AG04450 (cell line): ENCODE results near the gene GORASP1. TPM values are rescaled to one million over a fixed set of nuclear protein-coding genes. Genes with fewer than 3 reads are reported as not detected.

Source experiments
- CTCF ChIA-PET: fragments of 300-600, 350-600 bp; formaldehyde crosslinking; extraction: SDS; loops from one replicate; lab custom pipeline; 2022; ENCODE audit warnings: antibody characterized with exemption, inconsistent platforms; lab: Charles Lee
- POLR2A ChIA-PET: fragments of 350-600 bp; formaldehyde crosslinking; extraction: SDS; loops from one replicate; lab custom pipeline; 2021; ENCODE audit warnings: antibody characterized with exemption, inconsistent platforms; lab: Yijun Ruan, JAX
- DNase-seq: peaks from one replicate; pipeline ENCODE4 v3.0.0-alpha.2; 2011; ENCODE audit warnings: low read depth, low spot score
- H3K27ac ChIP-seq: one replicate; pipeline ENCODE4 v1.5.1; 2012; ENCODE audit warnings: low read depth, low read length, control low read depth
- H3K27me3 ChIP-seq: one replicate; pipeline ENCODE4 v1.6.0; 2012; ENCODE audit warnings: low read length; ENCODE audit not compliant: control insufficient read depth, insufficient read depth
- H3K4me3 ChIP-seq: 2 replicates; pipeline ENCODE4 v1.5.1; 2011; ENCODE audit warnings: mild to moderate bottlenecking, low read depth, low read length, control low read depth
- H3K9me3 ChIP-seq: 2 replicates; pipeline ENCODE4 v1.5.1; 2012; ENCODE audit warnings: low read length; ENCODE audit not compliant: control insufficient read depth, insufficient read depth
- polyA plus RNA-seq: library from polyadenylated mRNA; depleted of rRNA; stranded (reverse); fragments of >200 nt; gene quantifications from 2 replicates; pipeline ENCODE4 v1.2.3, GENCODE V29; 2011
- TF ChIP-seq, protein P1 (sequence below): IDR thresholded peaks from 2 replicates; pipeline ENCODE4 v1.5.1; 2011; ENCODE audit warnings: low read depth, low read length, control low read depth, inconsistent platforms

The GORASP1 gene
- polyA plus RNA-seq, 1 experiment, result 43.7 TPM

DNA sequence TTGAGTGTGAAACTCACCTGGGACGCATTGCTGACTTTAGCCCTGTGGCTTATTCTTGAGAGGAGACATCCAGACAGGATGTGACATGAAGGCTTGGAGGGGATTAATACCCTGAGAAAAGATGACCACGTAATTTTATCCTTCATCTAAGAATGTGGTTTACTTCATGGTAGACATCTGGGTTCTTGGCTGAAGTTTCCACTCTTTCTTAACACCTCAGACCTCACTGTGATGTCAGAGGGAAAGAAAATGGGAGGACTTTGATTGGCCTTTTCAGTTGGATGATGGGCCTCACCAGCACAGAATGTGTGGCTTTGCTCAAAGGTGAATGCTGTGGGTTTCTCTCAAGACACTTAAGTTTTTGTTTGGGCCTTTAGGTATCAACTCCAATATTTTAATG is 16.5 kb downstream of the GORASP1 start:
- Histone ChIP-seq H3K9me3 (no peaks in the 10 kb centered on the region), H3K27ac (no peak overlapping the region), H3K4me3 (no peak overlapping the region), H3K27me3 (no peaks in the 10 kb centered on the region)
- POLR2A ChIA-PET, result no interaction called here
- TF ChIP-seq, protein P1, sequence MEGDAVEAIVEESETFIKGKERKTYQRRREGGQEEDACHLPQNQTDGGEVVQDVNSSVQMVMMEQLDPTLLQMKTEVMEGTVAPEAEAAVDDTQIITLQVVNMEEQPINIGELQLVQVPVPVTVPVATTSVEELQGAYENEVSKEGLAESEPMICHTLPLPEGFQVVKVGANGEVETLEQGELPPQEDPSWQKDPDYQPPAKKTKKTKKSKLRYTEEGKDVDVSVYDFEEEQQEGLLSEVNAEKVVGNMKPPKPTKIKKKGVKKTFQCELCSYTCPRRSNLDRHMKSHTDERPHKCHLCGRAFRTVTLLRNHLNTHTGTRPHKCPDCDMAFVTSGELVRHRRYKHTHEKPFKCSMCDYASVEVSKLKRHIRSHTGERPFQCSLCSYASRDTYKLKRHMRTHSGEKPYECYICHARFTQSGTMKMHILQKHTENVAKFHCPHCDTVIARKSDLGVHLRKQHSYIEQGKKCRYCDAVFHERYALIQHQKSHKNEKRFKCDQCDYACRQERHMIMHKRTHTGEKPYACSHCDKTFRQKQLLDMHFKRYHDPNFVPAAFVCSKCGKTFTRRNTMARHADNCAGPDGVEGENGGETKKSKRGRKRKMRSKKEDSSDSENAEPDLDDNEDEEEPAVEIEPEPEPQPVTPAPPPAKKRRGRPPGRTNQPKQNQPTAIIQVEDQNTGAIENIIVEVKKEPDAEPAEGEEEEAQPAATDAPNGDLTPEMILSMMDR, result no peak
- CTCF ChIA-PET, result interaction anchor here (3.3 to 4.3 kb wide), 2 partner anchors 198 to 201 kb away, joined by 17 to 18 read pairs; no protein-coding TSS in a partner anchor
- DNase-seq, result no peak

DNA sequence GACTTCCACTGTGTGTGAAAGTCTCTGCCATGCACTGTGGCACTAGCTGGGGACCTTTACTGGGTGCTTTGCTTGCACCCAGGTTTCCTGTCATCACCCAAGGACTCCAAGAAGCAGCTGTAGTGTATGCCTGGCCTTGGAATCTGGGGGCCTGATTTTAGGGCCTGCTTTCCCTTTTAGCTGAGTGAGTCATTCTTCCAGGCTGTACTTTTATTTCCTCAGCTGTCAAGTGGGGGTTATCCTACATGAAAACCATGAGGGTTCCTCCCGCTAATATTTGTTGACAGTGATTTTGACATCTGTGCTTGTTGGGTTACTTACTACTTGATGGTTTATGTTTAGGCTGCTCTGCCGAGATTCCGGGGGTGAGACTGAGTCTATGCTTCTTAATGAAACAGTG is 18.5 kb downstream of the GORASP1 start:
- POLR2A ChIA-PET, result interaction anchor here (1.6 kb wide), 1 partner anchor 90 kb away, joined by 4 read pairs; no protein-coding TSS in a partner anchor
- Histone ChIP-seq H3K27me3 (no peaks in the 10 kb centered on the region), H3K4me3 (no peak overlapping the region), H3K27ac (no peak overlapping the region), H3K9me3 (no peaks in the 10 kb centered on the region)
- CTCF ChIA-PET, result interaction anchor here (1.1 to 2.8 kb wide), 4 partner anchors 12 to 203 kb away, joined by 3 to 22 read pairs (median 6); no protein-coding TSS in a partner anchor
- DNase-seq, result no peak
- TF ChIP-seq, protein P1, result no peak

DNA sequence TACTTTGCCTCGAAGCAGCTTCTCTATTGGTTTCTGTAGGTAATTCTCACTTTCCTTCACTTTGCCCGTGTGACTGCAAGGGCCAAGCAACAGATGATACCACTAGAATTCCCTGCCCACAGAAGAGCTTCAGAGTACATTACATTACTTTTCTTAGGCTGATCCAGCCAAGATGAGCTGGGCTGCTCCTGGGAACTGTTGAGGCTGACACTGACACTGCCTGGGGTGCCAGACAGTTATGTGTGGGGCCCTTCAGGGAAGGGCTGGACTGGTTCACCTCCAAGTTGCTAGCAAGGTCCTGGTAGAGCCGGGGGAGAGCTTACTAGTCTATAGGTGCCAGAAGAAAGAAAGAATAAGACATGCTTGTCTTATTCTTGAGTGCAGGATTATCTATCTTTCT is 19.0 kb downstream of the GORASP1 start:
- H3K4me3 ChIP-seq, result no peak overlapping the region

DNA sequence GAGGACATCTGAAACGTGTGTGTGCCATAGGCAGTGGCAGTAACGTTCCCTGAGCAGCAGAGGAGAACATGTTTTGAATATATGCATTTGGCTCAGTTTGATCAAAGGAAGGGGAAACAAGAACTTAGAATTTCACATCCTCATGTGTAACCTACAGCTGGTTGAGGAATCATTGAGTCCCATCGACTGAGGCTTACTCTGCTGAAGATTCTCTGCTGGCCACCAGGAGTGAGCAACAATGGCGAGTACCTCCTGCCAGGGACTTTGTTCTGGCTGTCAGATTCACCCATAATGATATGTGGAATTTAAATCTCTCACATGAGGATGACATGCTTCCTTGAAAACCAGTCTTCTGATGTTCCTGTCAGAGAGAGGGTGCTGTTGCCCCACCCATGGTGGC is 21.3 kb downstream of the GORASP1 start:
- POLR2A ChIA-PET, result no interaction called here
- CTCF ChIA-PET, result interaction anchor here (0.7 to 2.7 kb wide), 4 partner anchors 9 to 202 kb away, joined by 3 to 8 read pairs (median 4); no protein-coding TSS in a partner anchor
- TF ChIP-seq, protein P1, result no peak

More for the DNA sequence above, 19.0 kb downstream of the GORASP1 start:
- POLR2A ChIA-PET, result interaction anchor here (1.6 kb wide), 1 partner anchor 91 kb away, joined by 4 read pairs; no protein-coding TSS in a partner anchor
- CTCF ChIA-PET, result interaction anchor here (1.1 to 2.8 kb wide), 5 partner anchors 13 to 204 kb away, joined by 3 to 22 read pairs (median 5); no protein-coding TSS in a partner anchor
- DNase-seq, result no peak
- TF ChIP-seq, protein P1, result no peak
- Histone ChIP-seq H3K9me3 (no peaks in the 10 kb centered on the region), H3K27ac (no peak overlapping the region), H3K27me3 (no peaks in the 10 kb centered on the region)

DNA sequence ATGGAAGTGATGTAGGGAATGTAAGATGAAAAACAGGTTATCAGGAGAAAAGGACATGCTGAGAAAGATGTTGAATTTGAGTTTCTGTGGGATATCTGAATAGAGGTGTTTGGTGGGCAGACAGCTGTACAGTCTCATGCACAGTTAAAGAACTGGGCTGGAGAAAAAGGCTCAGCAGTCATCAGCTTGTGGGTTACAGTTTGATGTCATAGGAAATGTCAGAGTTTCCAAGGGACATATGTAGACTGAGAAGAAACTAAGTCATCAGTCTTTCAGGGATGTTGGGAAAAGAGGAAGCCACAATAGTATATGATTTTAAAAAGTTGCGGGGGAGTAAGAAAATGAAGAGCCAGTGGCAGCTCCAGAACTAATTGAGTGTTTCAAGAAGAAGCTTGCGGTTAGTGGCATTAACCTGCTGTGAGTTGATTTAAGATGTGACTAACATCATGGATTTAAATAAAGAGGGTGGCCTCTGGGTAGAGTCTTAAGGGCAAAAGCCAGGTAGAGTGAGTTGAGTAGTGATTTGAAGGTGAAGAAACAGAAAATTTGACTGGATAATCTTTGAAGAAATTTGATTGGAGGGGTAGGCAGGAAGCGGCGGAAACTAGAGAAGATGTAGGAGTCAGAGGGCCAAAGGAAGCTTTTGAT is 24.6 kb downstream of the GORASP1 start:
- DNase-seq, result no peak
- no peak overlapping the region for H3K4me3 ChIP-seq
- TF ChIP-seq, protein P1, result no peak
- no peak overlapping the region for H3K27ac ChIP-seq
- no peaks in the 10 kb centered on the region for H3K27me3 ChIP-seq
- POLR2A ChIA-PET, result no interaction called here
- no peaks in the 10 kb centered on the region for H3K9me3 ChIP-seq
- CTCF ChIA-PET, result interaction anchor here (0.6 to 1.5 kb wide), 2 partner anchors 18 to 205 kb away, joined by 3 to 4 read pairs; no protein-coding TSS in a partner anchor

More for the DNA sequence above, 21.3 kb downstream of the GORASP1 start:
- Histone ChIP-seq H3K4me3 (no peak overlapping the region), H3K27ac (no peak overlapping the region), H3K27me3 (no peaks in the 10 kb centered on the region), H3K9me3 (no peaks in the 10 kb centered on the region)
- no peak for DNase-seq
